Stimulated activated naive CD4-positive, alpha-beta T cell treated with Interleukin-2 at 50 U/mL for 16 hours (primary cell): ENCODE results near the gene TMEM255A.

Experiments
- DNase-seq: peaks from one replicate; lab custom pipeline; 2025; lab: John Stamatoyannopoulos, UW

The TMEM255A gene

GRCh38 chrX:120262859-120263708 lies 48.2 kb downstream of the TMEM255A start:
- no peak for DNase-seq

GRCh38 chrX:120260369-120260768 lies 50.9 kb downstream of the TMEM255A start:
- no peak for DNase-seq

GRCh38 chrX:120253784-120254183 lies 57.5 kb downstream of the TMEM255A start:
- DNase-seq, result no peak

GRCh38 chrX:120251471-120252011 lies 59.7 kb downstream of the TMEM255A start:
- DNase-seq, result peak; percentile 13

GRCh38 chrX:120250522-120251271 lies 60.6 kb downstream of the TMEM255A start, which contains the start of gene ZBTB33:
ZBTB33 (plus strand) TSS chrX:120250812; CDS start chrX:120253416, 2,604 bp downstream.
- peak; percentile 84 for DNase-seq

GRCh38 chrX:120244735-120245498 lies 66.3 kb downstream of the TMEM255A start:
- DNase-seq, result peak; percentile 51

- no peak for DNase-seq
These were observed 66.9 kb downstream of the TMEM255A start for GRCh38 chrX:120244395-120244734.

- DNase-seq, result no peak
These were observed 68.4 kb downstream of the TMEM255A start for GRCh38 chrX:120242813-120243212.

- DNase-seq, result no peak
These were observed 72.3 kb downstream of the TMEM255A start for GRCh38 chrX:120238933-120239332.

- DNase-seq, result no peak
These were observed 74.4 kb downstream of the TMEM255A start for GRCh38 chrX:120236687-120237479.

- no peak for DNase-seq
These were observed 76.0 kb downstream of the TMEM255A start for GRCh38 chrX:120235284-120235683.

- no peak for DNase-seq
These were observed 82.9 kb downstream of the TMEM255A start for GRCh38 chrX:120228187-120228908.

- DNase-seq, result no peak
These were observed 86.9 kb downstream of the TMEM255A start for GRCh38 chrX:120224388-120224787.

GRCh38 chrX:120223374-120223773 lies 87.9 kb downstream of the TMEM255A start:
- no peak for DNase-seq

GRCh38 chrX:120213438-120214265 lies 97.6 kb downstream of the TMEM255A start:
- peak; percentile 33 for DNase-seq
